Lung (tissue), 12 donors: ENCODE results near the gene INSC. TPM values are rescaled to one million over a fixed set of nuclear protein-coding genes. Genes with fewer than 3 reads are reported as not detected.

Experiments
- ATAC-seq: fragments of 200-7000 bp; cut with Tn5 transposase; one replicate; pipeline ENCODE4 v1.9.1; 2020; ENCODE audit warnings: moderate number of reproducible peaks; ENCODE audit not compliant: insufficient read depth, low FRiP score
- DNase-seq, 3 donors: peaks; one replicate each; pipeline ENCODE4 v3.0.0-alpha.2; 2013 to 2017
- H3K27ac ChIP-seq, 2 donors: one replicate each; pipeline ENCODE4 v1.5.1; 2013; ENCODE audit warnings: mild to moderate bottlenecking in 2 of 2, moderate library complexity in 2 of 2, control low read depth in 1 of 2, inconsistent platforms in 1 of 2, low read depth in 1 of 2, low read length in 1 of 2
- H3K27me3 ChIP-seq, 3 donors: one replicate each; pipeline ENCODE4 v1.5.1; 2013; ENCODE audit warnings: low read length in 2 of 3; ENCODE audit not compliant: control insufficient read depth in 3 of 3, insufficient read depth in 3 of 3
- H3K36me3 ChIP-seq, 4 donors: one replicate each; pipeline ENCODE4 v1.5.1; 2013; ENCODE audit warnings: low read length in 4 of 4, mild to moderate bottlenecking in 1 of 4, moderate library complexity in 1 of 4; ENCODE audit not compliant: control insufficient read depth in 4 of 4, insufficient read depth in 4 of 4
- H3K4me1 ChIP-seq, 5 donors: one replicate each; pipeline ENCODE4 v1.5.1; 2013; ENCODE audit warnings: low read length in 5 of 5, mild to moderate bottlenecking in 2 of 5, moderate library complexity in 1 of 5; ENCODE audit not compliant: control insufficient read depth in 5 of 5, insufficient read depth in 5 of 5
- H3K4me3 ChIP-seq: one replicate; pipeline ENCODE4 v1.5.1; 2013; ENCODE audit warnings: mild to moderate bottlenecking, control low read depth, moderate library complexity
- H3K9ac ChIP-seq, 2 donors: one replicate each; pipeline ENCODE4 v1.5.1; 2013; ENCODE audit warnings: low read length in 2 of 2, control low read depth in 1 of 2; ENCODE audit not compliant: insufficient read depth in 1 of 2
- H3K9me3 ChIP-seq, 4 donors: one replicate each; pipeline ENCODE4 v1.5.1; 2013; ENCODE audit warnings: low read length in 3 of 4, mild to moderate bottlenecking in 1 of 4, moderate library complexity in 1 of 4; ENCODE audit not compliant: control insufficient read depth in 4 of 4, insufficient read depth in 3 of 4
- CTCF ChIP-seq: IDR thresholded peaks from 2 replicates; pipeline ENCODE4 v1.5.1; 2012; ENCODE audit warnings: mild to moderate bottlenecking; ENCODE audit errors: control extremely low read depth, extremely low read depth
- WGBS, 2 donors: extraction: QIAGEN DNeasy Blood & Tissue Kit; methylation state at CpG; one replicate each; pipeline ENCODE4 v1.1.7; 2013; 5-methylcytosine and 5-hydroxymethylcytosine counted together
- polyA plus RNA-seq, 2 donors: library from polyadenylated mRNA; stranded (reverse); fragments of 200-250 nt; gene quantifications; one replicate each; pipeline ENCODE4 v1.2.1, GENCODE V29; 2013
- total RNA-seq, 2 donors: library from RNA; depleted of rRNA in 1 of 2; stranded (reverse); fragments of >200 nt in 1 of 2; gene quantifications; one replicate each; pipeline ENCODE4 v1.2.1, GENCODE V29; 2014 to 2021
- donor health status: control.
- donor health status: control.
- donor health status: Bipolar disorder and iron deficiency.
- donor health status: healthy.
- donor health status: DM: yes; HTN: yes; CAD: no.

Gene INSC
- total and polyA plus RNA-seq, 4 donors = 0.49 to 0.91 (median 0.73) TPM

GRCh38 chr11:15185021-15185420 is 70.3 kb downstream of the INSC start:
- TF ChIP-seq CTCF = no peak
- no peaks in the 10 kb centered on the region for H3K27me3 ChIP-seq
- no peak overlapping the region for H3K27ac ChIP-seq
- no peak overlapping the region for H3K9ac ChIP-seq
- no peaks in the 10 kb centered on the region for H3K4me1 ChIP-seq
- H3K36me3 ChIP-seq = no peaks in the 10 kb centered on the region
- ATAC-seq (no peak), DNase-seq (no peak)
- H3K4me3 ChIP-seq = no peak overlapping the region
- WGBS, 2 donors = 79 to 94% methylated on average over 1 of the region's 1 CpG
- H3K9me3 ChIP-seq = peaks cover 0 to 5% (median 0%) of the 10 kb centered on the region in 4 donors

- Histone ChIP-seq H3K36me3 (no peaks in the 10 kb centered on the region), H3K27ac (no peak overlapping the region), H3K9ac (no peak overlapping the region), H3K4me3 (no peak overlapping the region), H3K27me3 (no peaks in the 10 kb centered on the region), H3K9me3 (peaks cover 0 to 5% (median 0%) of the 10 kb centered on the region in 4 donors), H3K4me1 (no peaks in the 10 kb centered on the region)
- ATAC-seq = no peak
- DNase-seq = no peak
- WGBS, 2 donors = 78 to 82% methylated on average over 4 of the region's 4 CpGs
- no peak for TF ChIP-seq CTCF
These were observed 71.4 kb downstream of the INSC start for GRCh38 chr11:15186146-15186545.

- Histone ChIP-seq H3K9ac (no peak overlapping the region), H3K27ac (no peak overlapping the region), H3K4me3 (no peak overlapping the region), H3K27me3 (no peaks in the 10 kb centered on the region), H3K9me3 (peaks cover 0 to 5% (median 0%) of the 10 kb centered on the region in 4 donors), H3K4me1 (no peaks in the 10 kb centered on the region), H3K36me3 (no peaks in the 10 kb centered on the region)
- no peak for TF ChIP-seq CTCF
- ATAC-seq (no peak), DNase-seq (no peak)
- WGBS, 2 donors = 90 to 91% methylated on average over 1 of the region's 1 CpG
These were observed 74.5 kb downstream of the INSC start for GRCh38 chr11:15189189-15189588.
